IMR-90 (cell line): Measurements from ENCODE around the gene TRMT10B. TPM values are rescaled to one million over a fixed set of nuclear protein-coding genes. Genes with fewer than 3 reads are reported as not detected.

Experiments
- ATAC-seq: fragments of 200-7000 bp; cut with Tn5 transposase; 2 replicates; pipeline ENCODE4 v1.9.1; 2020; ENCODE audit warnings: low read depth, mild to moderate bottlenecking, moderate library complexity
- BruUV-seq: library from RNA; stranded (reverse); fragments of 400-500 nt; replicated peaks from 2 replicates; lab custom pipeline; 2021; lab: Mats Ljungman, UMichigan
- CTCF ChIA-PET: fragments of 300-600 bp; formaldehyde crosslinking; extraction: SDS; loops from one replicate; lab custom pipeline; 2021; ENCODE audit warnings: antibody characterized with exemption; lab: Yijun Ruan, JAX
- POLR2A ChIA-PET: fragments of 300-600 bp; sonication (Branson Sonifier 250); formaldehyde crosslinking; loops from one replicate; lab custom pipeline; 2022; ENCODE audit warnings: antibody characterized with exemption; ENCODE audit not compliant: unreplicated experiment; lab: Charles Lee
- DNase-seq: peaks from one replicate; pipeline ENCODE4 v3.0.0; 2013
- H2AFZ ChIP-seq: replicated peaks from 2 replicates; pipeline ENCODE3; 2013; ENCODE audit warnings: low read length, mild to moderate bottlenecking; ENCODE audit not compliant: poor library complexity
- H2AK5ac ChIP-seq: 2 replicates; pipeline ENCODE4 v1.6.1; 2013; ENCODE audit warnings: low read depth, low read length, inconsistent platforms
- H2AK9ac ChIP-seq: replicated peaks from 2 replicates; pipeline ENCODE3; 2013; ENCODE audit warnings: mild to moderate bottlenecking, low read depth, low read length, moderate library complexity; ENCODE audit not compliant: poor library complexity
- H2BK120ac ChIP-seq: 2 replicates; pipeline ENCODE4 v1.6.1; 2013; ENCODE audit warnings: low read depth, low read length, inconsistent platforms
- H2BK15ac ChIP-seq: 3 replicates; pipeline ENCODE4 v1.6.1; 2013; ENCODE audit warnings: low read depth, low read length, inconsistent platforms
- H2BK20ac ChIP-seq: 2 replicates; pipeline ENCODE4 v1.6.1; 2013; ENCODE audit warnings: low read depth, mild to moderate bottlenecking, inconsistent platforms, low read length, moderate library complexity
- H2BK5ac ChIP-seq: 2 replicates; pipeline ENCODE4 v1.6.1; 2013; ENCODE audit warnings: mild to moderate bottlenecking, low read depth, low read length, inconsistent platforms; ENCODE audit not compliant: poor library complexity, severe bottlenecking
- H3K14ac ChIP-seq: replicated peaks from 2 replicates; pipeline ENCODE4 v1.6.1; 2013; ENCODE audit warnings: low read depth, low read length, inconsistent platforms
- H3K18ac ChIP-seq: 2 replicates; pipeline ENCODE4 v1.6.1; 2013; ENCODE audit warnings: low read depth, low read length, control low read depth
- H3K23ac ChIP-seq: 2 replicates; pipeline ENCODE4 v1.6.1; 2013; ENCODE audit warnings: low read depth, low read length, inconsistent platforms
- H3K27ac ChIP-seq: 2 replicates; pipeline ENCODE4 v1.5.1; 2013; ENCODE audit warnings: mild to moderate bottlenecking, control low read depth, low read length; ENCODE audit not compliant: insufficient read depth
- H3K27me3 ChIP-seq: 2 replicates; pipeline ENCODE4 v1.6.1; 2013; ENCODE audit warnings: low read length; ENCODE audit not compliant: control insufficient read depth, insufficient read depth
- H3K36me3 ChIP-seq: 2 replicates; pipeline ENCODE4 v1.6.1; 2013; ENCODE audit warnings: low read length, mixed read lengths; ENCODE audit not compliant: control insufficient read depth, insufficient read depth
- H3K4ac ChIP-seq: 2 replicates; pipeline ENCODE4 v1.6.1; 2013; ENCODE audit warnings: low read depth, low read length, inconsistent platforms
- H3K4me1 ChIP-seq: 2 replicates; pipeline ENCODE4 v1.6.1; 2013; ENCODE audit warnings: low read length, mixed read lengths; ENCODE audit not compliant: control insufficient read depth, insufficient read depth
- H3K4me2 ChIP-seq: 2 replicates; pipeline ENCODE4 v1.6.1; 2013; ENCODE audit warnings: low read depth, mild to moderate bottlenecking, control low read depth, low read length, moderate library complexity
- H3K4me3 ChIP-seq: 2 replicates; pipeline ENCODE4 v1.5.1; 2013; ENCODE audit warnings: low read depth, mild to moderate bottlenecking, control low read depth, low read length, moderate library complexity; ENCODE audit not compliant: insufficient read depth
- H3K56ac ChIP-seq: 2 replicates; pipeline ENCODE4 v1.6.1; 2013; ENCODE audit warnings: low read length, inconsistent platforms; ENCODE audit not compliant: insufficient read depth; ENCODE audit errors: extremely low read depth
- H3K79me1 ChIP-seq, 2 experiments: 2 replicates each; pipeline ENCODE4 v1.6.1; 2013; ENCODE audit warnings: low read length in 2 of 2, inconsistent platforms in 1 of 2, low read depth in 1 of 2
- H3K9ac ChIP-seq: 2 replicates; pipeline ENCODE4 v1.6.1; 2013; ENCODE audit warnings: low read depth, low read length, control low read depth
- H3K9me1 ChIP-seq: 2 replicates; pipeline ENCODE4 v1.6.1; 2013; ENCODE audit warnings: low read length, inconsistent platforms; ENCODE audit not compliant: insufficient read depth
- H3K9me3 ChIP-seq: 2 replicates; pipeline ENCODE4 v1.6.1; 2013; ENCODE audit warnings: low read length; ENCODE audit not compliant: control insufficient read depth, insufficient read depth
- H4K20me1 ChIP-seq: 2 replicates; pipeline ENCODE4 v1.6.1; 2013; ENCODE audit warnings: low read length, inconsistent platforms; ENCODE audit not compliant: insufficient read depth
- H4K5ac ChIP-seq: 2 replicates; pipeline ENCODE4 v1.6.1; 2013; ENCODE audit warnings: mild to moderate bottlenecking, low read depth, low read length, control low read depth
- H4K8ac ChIP-seq, 2 experiments: 2 replicates each; pipeline ENCODE4 v1.6.1; 2013; ENCODE audit warnings: low read depth in 2 of 2, low read length in 2 of 2, control low read depth in 1 of 2, inconsistent platforms in 1 of 2
- H4K91ac ChIP-seq: 2 replicates; pipeline ENCODE4 v1.6.1; 2013; ENCODE audit warnings: low read depth, low read length, inconsistent platforms; ENCODE audit not compliant: insufficient read depth
- CHD1 ChIP-seq: IDR thresholded peaks from 2 replicates; pipeline ENCODE4 v1.6.1; 2012; ENCODE audit warnings: low read depth, low read length, improper control_type of control experiment
- FOS ChIP-seq: fragments of 150-350 bp; IDR thresholded peaks from 2 replicates; pipeline ENCODE4 v1.6.1; 2016; ENCODE audit warnings: low read depth, low read length
- RAD21 ChIP-seq: IDR thresholded peaks from 2 replicates; pipeline ENCODE4 v1.6.1; 2012; ENCODE audit warnings: low read length, improper control_type of control experiment
- RFX5 ChIP-seq: IDR thresholded peaks from 2 replicates; pipeline ENCODE4 v1.8.0; 2012; ENCODE audit warnings: low read depth, mild to moderate bottlenecking, low read length, moderate library complexity
- WGBS, 2 experiments: methylation state at CpG; one replicate each; pipeline versions ENCODE4 v1.1.5 to v1.1.7; 2013; ENCODE audit warnings: missing lambda C conversion rate in 2 of 2; ENCODE audit not compliant: insufficient read length in 1 of 2; ENCODE audit errors: extremely low coverage in 2 of 2; 5-methylcytosine and 5-hydroxymethylcytosine counted together
- dilution Hi-C: fragments of 300-500 bp; cut with HindIII; formaldehyde crosslinking; loops from one replicate; pipeline ENCODE4 v1.14.3; 2018; ENCODE audit warnings: low sequenced_read_pairs; ENCODE audit not compliant: unreplicated experiment
- in situ Hi-C: fragments of 300-500 bp; cut with MboI; formaldehyde crosslinking; loops from 3 replicates; pipeline ENCODE4 v1.14.3; 2019; ENCODE audit warnings: low sequenced_read_pairs, inconsistent platforms, mixed read lengths
- intact Hi-C: fragments of 100-400 bp; cut with micrococcal nuclease; formaldehyde crosslinking; loops from 2 replicates; pipeline ENCODE4 v1.10.0; 2022
- polyA plus RNA-seq, 3 experiments: library from polyadenylated mRNA; depleted of rRNA; stranded (reverse); fragments of >200 nt; gene quantifications; 2 replicates each; pipeline ENCODE4 v1.2.3, GENCODE V29; 2012; ENCODE audit warnings: low replicate concordance in 1 of 3
- total RNA-seq: library from RNA; depleted of rRNA; stranded (reverse); fragments of >200 nt; gene quantifications from 2 replicates; pipeline ENCODE4 v1.2.3, GENCODE V29; 2012

TRMT10B gene
- total and polyA plus RNA-seq, 2 of the 4 experiments (the other 2 are of a cell fraction): 2.3 to 4.5 TPM

DNA sequence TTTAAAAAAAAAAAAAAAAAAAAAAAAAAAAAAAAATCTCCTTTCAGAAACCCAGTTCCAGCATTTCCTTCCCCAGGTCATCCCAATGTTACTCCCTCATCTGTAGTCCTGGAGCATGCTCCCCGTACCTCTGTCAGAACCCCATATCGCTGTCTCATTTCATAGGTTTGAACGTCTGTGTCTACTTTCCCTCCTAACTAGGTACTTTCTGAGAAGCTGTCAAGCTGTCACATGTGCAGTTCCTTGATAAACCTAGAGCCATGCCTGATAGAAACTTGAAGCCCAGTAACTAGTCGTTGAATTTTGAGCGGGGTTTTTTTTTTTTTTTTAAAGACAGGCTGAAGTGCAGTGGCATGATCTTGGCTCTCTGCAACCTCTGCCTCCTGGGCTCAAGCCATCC is 15.7 kb downstream of the TRMT10B start:
- H3K56ac ChIP-seq: no peak overlapping the region
- 100% methylated on average over 3 of the region's 5 CpGs; no CpG with 5 or more reads in 1 of the 2 experiments for WGBS, 2 experiments
- ChIA-PET POLR2A (no interaction called here), CTCF (no interaction called here)
- dilution Hi-C loops (no loop called here), in situ Hi-C loops (no loop called here), intact Hi-C loops (no loop called here)
- no peak overlapping the region for H3K14ac ChIP-seq
- no peak overlapping the region for H2BK120ac ChIP-seq
- H3K23ac ChIP-seq: no peak overlapping the region
- peaks cover 20% of the 10 kb centered on the region for H3K36me3 ChIP-seq
- no peak overlapping the region for H3K9ac ChIP-seq
- no peak overlapping the region for H4K8ac ChIP-seq
- no peak overlapping the region for H2AK5ac ChIP-seq
- H3K4me2 ChIP-seq: no peak overlapping the region
- H4K91ac ChIP-seq: no peak overlapping the region
- H4K5ac ChIP-seq: no peak overlapping the region
- peaks cover 3% of the 10 kb centered on the region for H3K4me1 ChIP-seq
- H2BK5ac ChIP-seq: no peak overlapping the region
- no peak overlapping the region for H2AK9ac ChIP-seq
- DNase-seq (no peak), ATAC-seq (no peak)
- H3K79me1 ChIP-seq: peaks cover 8 to 11% of the 10 kb centered on the region in 2 experiments; a peak in 2 of 4 replicates
- TF ChIP-seq RAD21: no peak
- no peak for TF ChIP-seq CHD1
- TF ChIP-seq FOS: no peak
- no peak for TF ChIP-seq RFX5
- no peak overlapping the region for H2AFZ ChIP-seq
- no peak overlapping the region for H3K27ac ChIP-seq
- H3K4ac ChIP-seq: no peak overlapping the region
- no TSS peak for BruUV-seq
- no peak overlapping the region for H3K4me3 ChIP-seq
- H3K18ac ChIP-seq: no peak overlapping the region
- no peak overlapping the region for H2BK20ac ChIP-seq
- no peak overlapping the region for H2BK15ac ChIP-seq
- no peaks in the 10 kb centered on the region for H4K20me1 ChIP-seq
- H3K27me3 ChIP-seq: no peaks in the 10 kb centered on the region
- no peaks in the 10 kb centered on the region for H3K9me3 ChIP-seq
- peaks cover 8% of the 10 kb centered on the region; the same call in 1 of the 2 replicates for H3K9me1 ChIP-seq
